Measurements from ENCODE around the gene GATAD2B. TPM values are rescaled to one million over a fixed set of nuclear protein-coding genes. Genes with fewer than 3 reads are reported as not detected.

Gene GATAD2B
- total RNA-seq, 4 donors from 2014 or later, result 16.7 to 28.1 (median 20.2) TPM

GRCh38 chr1:153968000-153968363 is 45.2 kb upstream of the GATAD2B start:
- peaks cover 11 to 37% (median 27%) of the 10 kb centered on the region in 4 donors for H3K4me1 ChIP-seq
- WGBS, 2 donors (ENCODE audit: low coverage in 1 of 2), result 2 to 3% methylated on average over 6 to 8 of the region's 8 CpGs
- no peaks in the 10 kb centered on the region for H3K9me3 ChIP-seq
- TF ChIP-seq POLR2AphosphoS5 (IDR thresholded peaks at IDR 0.05), result no peak
- TF ChIP-seq, protein P1, sequence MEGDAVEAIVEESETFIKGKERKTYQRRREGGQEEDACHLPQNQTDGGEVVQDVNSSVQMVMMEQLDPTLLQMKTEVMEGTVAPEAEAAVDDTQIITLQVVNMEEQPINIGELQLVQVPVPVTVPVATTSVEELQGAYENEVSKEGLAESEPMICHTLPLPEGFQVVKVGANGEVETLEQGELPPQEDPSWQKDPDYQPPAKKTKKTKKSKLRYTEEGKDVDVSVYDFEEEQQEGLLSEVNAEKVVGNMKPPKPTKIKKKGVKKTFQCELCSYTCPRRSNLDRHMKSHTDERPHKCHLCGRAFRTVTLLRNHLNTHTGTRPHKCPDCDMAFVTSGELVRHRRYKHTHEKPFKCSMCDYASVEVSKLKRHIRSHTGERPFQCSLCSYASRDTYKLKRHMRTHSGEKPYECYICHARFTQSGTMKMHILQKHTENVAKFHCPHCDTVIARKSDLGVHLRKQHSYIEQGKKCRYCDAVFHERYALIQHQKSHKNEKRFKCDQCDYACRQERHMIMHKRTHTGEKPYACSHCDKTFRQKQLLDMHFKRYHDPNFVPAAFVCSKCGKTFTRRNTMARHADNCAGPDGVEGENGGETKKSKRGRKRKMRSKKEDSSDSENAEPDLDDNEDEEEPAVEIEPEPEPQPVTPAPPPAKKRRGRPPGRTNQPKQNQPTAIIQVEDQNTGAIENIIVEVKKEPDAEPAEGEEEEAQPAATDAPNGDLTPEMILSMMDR (IDR thresholded peaks at IDR 0.05), result peak in 1 of 5 experiments; percentile 2
- no peaks in the 10 kb centered on the region for H3K27me3 ChIP-seq
- peak; percentile 70 for DNase-seq
- intact Hi-C loops (cut with DNase I; ENCODE audit: low total_unique reads) (no loop called here), in situ Hi-C loops (cut with MboI; ENCODE audit: low pct_ligation_motif_present in 1 of 4, low pct_unique_long_range_greater_than_20kb in 1 of 4, low sequenced_read_pairs in 3 of 4) (loop anchor here in 1 of 4 donors (25.0 kb wide), 1 partner anchor 306 kb away; the partner anchor contains the start of genes ILF2 and SNAPIN)
- peak overlapping the region; percentile 27 to 58 (median 55) for H3K4me3 ChIP-seq
- peak overlapping the region; percentile 88 to 96 (median 96) for H3K27ac ChIP-seq
- no peaks in the 10 kb centered on the region for H3K36me3 ChIP-seq

- intact Hi-C loops (cut with DNase I; ENCODE audit: low total_unique reads) (no loop called here), in situ Hi-C loops (cut with MboI; ENCODE audit: low pct_ligation_motif_present in 1 of 4, low pct_unique_long_range_greater_than_20kb in 1 of 4, low sequenced_read_pairs in 3 of 4) (loop anchor here in 1 of 4 donors (25.0 kb wide), 1 partner anchor 305 kb away; the partner anchor contains the start of genes ILF2 and SNAPIN)
- Histone ChIP-seq H3K27ac (peak within 1 kb of the TSS; percentile 88 to 96 (median 96)), H3K9me3 (no peaks in the 10 kb centered on the region), H3K27me3 (no peaks in the 10 kb centered on the region), H3K4me1 (peaks cover 12 to 42% (median 32%) of the 10 kb centered on the region in 4 donors), H3K36me3 (no peaks in the 10 kb centered on the region), H3K4me3 (peak within 1 kb of the TSS; percentile 53 to 58 (median 56))
- DNase-seq, result peak; percentile 92
- 0% methylated on average over 13 to 48 of the region's 60 CpGs for WGBS, 2 donors (ENCODE audit: low coverage in 1 of 2)
- TF ChIP-seq POLR2AphosphoS5 (IDR thresholded peaks at IDR 0.05), result peak; percentile 94 to 98 (median 97)
- TF ChIP-seq, protein P1 (IDR thresholded peaks at IDR 0.05), result peak; percentile 15 to 29 (median 24)
- peak; percentile 94 for TF ChIP-seq POLR2A (IDR thresholded peaks at IDR 0.05)
- no peak for TF ChIP-seq EP300 (IDR thresholded peaks at IDR 0.05; ENCODE audit: low read depth)
Measured at GRCh38 chr1:153967107-153967999, 44.6 kb upstream of the GATAD2B start, which contains the start of gene CREB3L4. Gene CREB3L4 (plus strand): TSS chr1:153967902. CDS start chr1:153968526, 624 bp downstream.

DNA sequence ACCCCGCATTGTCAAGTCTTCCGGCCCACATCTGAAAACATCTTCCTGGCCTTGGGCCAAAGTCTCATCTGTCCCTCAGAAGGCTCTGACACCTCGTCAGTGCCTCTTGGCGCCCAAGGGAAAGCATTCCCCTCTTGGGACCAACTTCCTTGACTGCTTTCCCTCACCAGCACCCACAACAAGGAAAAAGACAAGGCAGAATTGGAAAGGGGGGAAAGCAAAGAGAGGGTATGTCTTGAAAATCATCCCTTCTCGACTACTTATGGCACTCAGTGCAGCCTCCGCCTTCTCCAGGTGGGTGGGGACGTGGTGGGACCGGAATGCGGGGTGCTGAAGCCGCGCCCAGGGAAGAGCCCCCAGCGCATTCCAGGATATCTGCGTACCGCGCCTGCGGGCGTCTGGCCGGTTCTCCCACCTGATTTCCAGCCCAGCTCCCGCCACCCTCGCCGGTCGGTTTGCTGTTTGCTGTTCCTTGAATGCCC is 41.1 kb upstream of the GATAD2B start:
- in situ Hi-C loops (cut with MboI; ENCODE audit: low pct_ligation_motif_present in 1 of 4, low pct_unique_long_range_greater_than_20kb in 1 of 4, low sequenced_read_pairs in 3 of 4), result loop anchor here in 1 of 4 donors (25.0 kb wide), 1 partner anchor 302 kb away; the partner anchor contains the start of genes ILF2 and SNAPIN

More for the DNA sequence above, 41.1 kb upstream of the GATAD2B start:
- 0% methylated on average over 22 of the region's 22 CpGs; no CpG with 5 or more reads in 1 of the 2 donors for WGBS, 2 donors (ENCODE audit: low coverage in 1 of 2)
- no peaks in the 10 kb centered on the region for H3K36me3 ChIP-seq
- no peaks in the 10 kb centered on the region for H3K27me3 ChIP-seq
- DNase-seq, result peak; percentile 63
- peaks cover 24 to 58% (median 43%) of the 10 kb centered on the region in 4 donors for H3K4me1 ChIP-seq
- H3K27ac ChIP-seq, result peak overlapping the region; percentile 89 to 99 (median 96)
- peak overlapping the region; percentile 41 to 87 (median 70) for H3K4me3 ChIP-seq
- no peak for TF ChIP-seq POLR2AphosphoS5 (IDR thresholded peaks at IDR 0.05)
- no peak for TF ChIP-seq EP300 (IDR thresholded peaks at IDR 0.05; ENCODE audit: low read depth)
- TF ChIP-seq, protein P1 (IDR thresholded peaks at IDR 0.05), result no peak
- no peak for TF ChIP-seq POLR2A (IDR thresholded peaks at IDR 0.05)
- H3K9me3 ChIP-seq, result no peaks in the 10 kb centered on the region
- intact Hi-C loops (cut with DNase I; ENCODE audit: low total_unique reads), result no loop called here
